Neural progenitor cell (in vitro differentiated cells): ENCODE measurements around the gene TSR1. TPM values are rescaled to one million over a fixed set of nuclear protein-coding genes. Genes with fewer than 3 reads are reported as not detected.

Source experiments
- DNase-seq: peaks from one replicate; pipeline ENCODE4 v3.0.0-alpha.2; 2016; ENCODE audit warnings: low spot score
- H2AFZ ChIP-seq: fragments of 200-600 bp; sonication (generic); replicated peaks from 2 replicates; pipeline ENCODE4 v1.6.1; 2016; ENCODE audit warnings: antibody characterized with exemption
- H3F3A ChIP-seq: fragments of 200-600 bp; sonication (generic); 2 replicates; pipeline ENCODE4 v1.6.1; 2016; ENCODE audit warnings: antibody characterized with exemption, low read depth
- H3K27ac ChIP-seq: fragments of 200-600 bp; sonication (generic); 2 replicates; pipeline ENCODE4 v1.5.1; 2016; ENCODE audit warnings: mild to moderate bottlenecking
- H3K27me3 ChIP-seq: fragments of 200-600 bp; sonication (generic); 2 replicates; pipeline ENCODE4 v1.6.1; 2016; ENCODE audit warnings: mild to moderate bottlenecking, moderate library complexity
- H3K36me3 ChIP-seq: fragments of 200-600 bp; sonication (generic); 2 replicates; pipeline ENCODE4 v1.5.1; 2016
- H3K4me1 ChIP-seq: fragments of 200-600 bp; sonication (generic); 2 replicates; pipeline ENCODE4 v1.6.1; 2016; ENCODE audit warnings: mixed run types
- H3K4me2 ChIP-seq: fragments of 200-600 bp; sonication (generic); 2 replicates; pipeline ENCODE4 v1.6.1; 2016
- H3K4me3 ChIP-seq: fragments of 200-600 bp; sonication (generic); 2 replicates; pipeline ENCODE4 v1.5.1; 2016
- H3K79me2 ChIP-seq: fragments of 200-600 bp; sonication (generic); 2 replicates; pipeline ENCODE4 v1.6.1; 2016; ENCODE audit warnings: low read depth
- H3K9ac ChIP-seq: fragments of 200-600 bp; sonication (generic); 2 replicates; pipeline ENCODE4 v1.6.1; 2016
- H3K9me3 ChIP-seq: fragments of 200-600 bp; sonication (generic); 2 replicates; pipeline ENCODE4 v1.5.1; 2016; ENCODE audit warnings: low read depth
- H4K20me1 ChIP-seq: fragments of 200-600 bp; sonication (generic); 2 replicates; pipeline ENCODE4 v1.6.1; 2016; ENCODE audit warnings: low read depth
- H3K27ac Mint-ChIP-seq: 3 replicates; pipeline ENCODE4 v1.8.0; 2021; ENCODE audit warnings: mixed read lengths
- H3K27me3 Mint-ChIP-seq: 2 replicates; pipeline ENCODE4 v1.8.0; 2022; ENCODE audit warnings: low read depth, mild to moderate bottlenecking, inconsistent platforms, moderate library complexity, mixed read lengths; ENCODE audit not compliant: insufficient read depth
- H3K36me3 Mint-ChIP-seq: 3 replicates; pipeline ENCODE4 v1.8.0; 2021; ENCODE audit warnings: mixed read lengths
- H3K4me1 Mint-ChIP-seq: 3 replicates; pipeline ENCODE4 v1.8.0; 2021; ENCODE audit warnings: mixed read lengths
- H3K4me3 Mint-ChIP-seq: 3 replicates; pipeline ENCODE4 v1.8.0; 2021; ENCODE audit warnings: mild to moderate bottlenecking, moderate library complexity, mixed read lengths
- H3K9me3 Mint-ChIP-seq: 3 replicates; pipeline ENCODE4 v1.8.0; 2020; ENCODE audit warnings: mixed read lengths
- CTCF ChIP-seq: fragments of 200-600 bp; sonication (generic); IDR thresholded peaks from 2 replicates; pipeline ENCODE4 v1.5.1; 2017; ENCODE audit warnings: antibody characterized with exemption, mild to moderate bottlenecking
- EZH2 ChIP-seq: fragments of 200-600 bp; sonication (generic); IDR thresholded peaks from 2 replicates; pipeline ENCODE4 v1.6.1; 2017; ENCODE audit warnings: antibody characterized with exemption, mild to moderate bottlenecking, moderate library complexity
- EZH2phosphoT487 ChIP-seq: fragments of 200-600 bp; sonication (generic); IDR thresholded peaks from 2 replicates; pipeline ENCODE4 v1.6.1; 2017; ENCODE audit warnings: antibody characterized with exemption
- total RNA-seq: library from RNA; depleted of rRNA; stranded (reverse); fragments of >200 nt; gene quantifications from 2 replicates; pipeline ENCODE4 v1.2.3, GENCODE V29; 2015; ENCODE audit warnings: low replicate concordance

Gene TSR1
- total RNA-seq, 1 donor from 2014 or later: 42.2 TPM

- Mint-ChIP-seq H3K4me1 (peaks cover 12% of the 10 kb centered on the region), H3K36me3 (peaks cover 6% of the 10 kb centered on the region), H3K4me3 (peak overlapping the region; percentile 9), H3K9me3 (no peaks in the 10 kb centered on the region), H3K27me3 (no peaks in the 10 kb centered on the region), H3K27ac (no peak overlapping the region)
- Histone ChIP-seq H3K79me2 (no peaks in the 10 kb centered on the region), H3K27me3 (no peaks in the 10 kb centered on the region), H3K9me3 (no peaks in the 10 kb centered on the region), H2AFZ (no peak overlapping the region), H3K4me3 (no peak overlapping the region), H3K36me3 (no peaks in the 10 kb centered on the region), H3F3A (no peaks in the 10 kb centered on the region), H3K4me1 (no peaks in the 10 kb centered on the region), H3K27ac (no peak overlapping the region), H3K9ac (no peak overlapping the region), H4K20me1 (no peaks in the 10 kb centered on the region), H3K4me2 (no peak overlapping the region)
- TF ChIP-seq EZH2phosphoT487: no peak
- TF ChIP-seq CTCF: no peak
- no peak for TF ChIP-seq EZH2
- DNase-seq: no peak
Observed at GRCh38 chr17:2361010-2361760, 24.9 kb upstream of the TSR1 start.

- H3K4me1 Mint-ChIP-seq: peaks cover 14% of the 10 kb centered on the region
- H3K27ac ChIP-seq: no peak overlapping the region
- H3K9ac ChIP-seq: no peak overlapping the region
- H3K9me3 Mint-ChIP-seq: no peaks in the 10 kb centered on the region
- H3K27ac Mint-ChIP-seq: no peak overlapping the region
- no peaks in the 10 kb centered on the region for H3K79me2 ChIP-seq
- H3K4me1 ChIP-seq: no peaks in the 10 kb centered on the region
- no peaks in the 10 kb centered on the region for H4K20me1 ChIP-seq
- H3K36me3 ChIP-seq: no peaks in the 10 kb centered on the region
- H3K36me3 Mint-ChIP-seq: peaks cover 5% of the 10 kb centered on the region
- no peak overlapping the region for H2AFZ ChIP-seq
- no peak for TF ChIP-seq CTCF
- TF ChIP-seq EZH2: no peak
- no peak for TF ChIP-seq EZH2phosphoT487
- no peaks in the 10 kb centered on the region for H3K9me3 ChIP-seq
- no peak overlapping the region for H3K4me3 Mint-ChIP-seq
- peaks cover 7% of the 10 kb centered on the region for H3F3A ChIP-seq
- H3K27me3 ChIP-seq: no peaks in the 10 kb centered on the region
- H3K4me2 ChIP-seq: no peak overlapping the region
- DNase-seq: no peak
- no peak overlapping the region for H3K4me3 ChIP-seq
- H3K27me3 Mint-ChIP-seq: no peaks in the 10 kb centered on the region
Observed at GRCh38 chr17:2357931-2358434, 21.7 kb upstream of the TSR1 start.

GRCh38 chr17:2357237-2357636, 21.0 kb upstream of the TSR1 start:
- peaks cover 19% of the 10 kb centered on the region for H3K4me1 Mint-ChIP-seq
- Histone ChIP-seq H3K9ac (no peak overlapping the region), H2AFZ (no peak overlapping the region), H3K4me2 (no peak overlapping the region), H3K4me1 (peaks cover 3% of the 10 kb centered on the region), H3K4me3 (no peak overlapping the region), H3F3A (peaks cover 10% of the 10 kb centered on the region), H3K79me2 (no peaks in the 10 kb centered on the region), H3K9me3 (no peaks in the 10 kb centered on the region), H3K36me3 (no peaks in the 10 kb centered on the region), H4K20me1 (no peaks in the 10 kb centered on the region), H3K27ac (no peak overlapping the region), H3K27me3 (no peaks in the 10 kb centered on the region)
- H3K36me3 Mint-ChIP-seq: peaks cover 2% of the 10 kb centered on the region
- no peak for DNase-seq
- H3K4me3 Mint-ChIP-seq: no peak overlapping the region
- H3K9me3 Mint-ChIP-seq: no peaks in the 10 kb centered on the region
- H3K27me3 Mint-ChIP-seq: no peaks in the 10 kb centered on the region
- H3K27ac Mint-ChIP-seq: no peak overlapping the region
- TF ChIP-seq CTCF (no peak), EZH2phosphoT487 (no peak), EZH2 (no peak)
